HG03097 (cell line): ENCODE data around the gene RGS3.

Source experiments
- ATAC-seq: cut with Tn5 transposase; IDR thresholded peaks from one replicate; pipeline ENCODE4 v1.9.1; 2021; ENCODE audit not compliant: unreplicated experiment, low FRiP score

Gene RGS3

DNA sequence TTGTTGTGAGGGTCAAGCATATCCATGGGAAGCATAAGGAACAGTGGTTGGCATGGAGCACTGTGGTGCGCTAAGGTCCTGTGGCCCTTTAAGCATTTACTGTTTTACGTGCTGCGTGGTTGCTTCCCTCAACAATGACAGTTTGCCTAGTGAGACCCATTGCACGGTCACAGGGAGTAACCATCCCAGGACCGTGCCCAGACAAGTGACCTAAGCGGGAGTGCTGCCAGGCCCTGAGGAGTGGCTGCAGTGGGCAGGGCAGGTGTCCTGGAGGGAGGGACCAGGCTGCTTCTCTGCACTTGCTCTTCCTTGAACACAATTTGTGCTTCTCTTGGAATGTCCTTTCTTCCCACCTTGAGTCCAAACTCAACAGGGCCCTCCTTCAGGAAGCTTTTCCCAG lies 64.6 kb downstream of the RGS3 start:
- no peak for ATAC-seq

DNA sequence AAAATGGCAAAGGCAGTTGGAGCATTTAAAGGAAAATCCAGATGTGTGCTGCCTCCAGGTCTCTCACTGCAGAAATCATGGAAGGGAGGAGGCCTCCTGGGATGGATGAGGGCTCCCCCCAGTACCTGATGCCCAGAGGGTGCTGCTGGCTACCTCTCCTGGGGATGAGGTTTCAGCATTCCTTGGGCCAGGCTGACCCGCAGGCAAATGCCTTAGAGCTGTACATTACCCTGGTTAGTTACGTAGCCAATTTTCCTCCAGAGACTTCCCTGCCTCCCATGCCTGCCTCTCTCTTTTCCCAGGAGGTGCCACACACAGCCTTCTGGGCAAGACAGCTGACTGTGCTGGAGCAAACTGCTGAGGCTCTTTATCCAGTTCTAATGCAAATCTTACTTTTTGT lies 65.3 kb downstream of the RGS3 start:
- ATAC-seq, result no peak

GRCh38 chr9:113529336-113530009 lies 65.9 kb downstream of the RGS3 start:
- no peak for ATAC-seq

- no peak for ATAC-seq
These were observed 66.6 kb downstream of the RGS3 start for GRCh38 chr9:113530022-113530635.

GRCh38 chr9:113530942-113531341 lies 67.4 kb downstream of the RGS3 start:
- ATAC-seq, result no peak

GRCh38 chr9:113531919-113532808 lies 68.6 kb downstream of the RGS3 start:
- no peak for ATAC-seq

GRCh38 chr9:113532809-113533190 lies 69.3 kb downstream of the RGS3 start:
- no peak for ATAC-seq

DNA sequence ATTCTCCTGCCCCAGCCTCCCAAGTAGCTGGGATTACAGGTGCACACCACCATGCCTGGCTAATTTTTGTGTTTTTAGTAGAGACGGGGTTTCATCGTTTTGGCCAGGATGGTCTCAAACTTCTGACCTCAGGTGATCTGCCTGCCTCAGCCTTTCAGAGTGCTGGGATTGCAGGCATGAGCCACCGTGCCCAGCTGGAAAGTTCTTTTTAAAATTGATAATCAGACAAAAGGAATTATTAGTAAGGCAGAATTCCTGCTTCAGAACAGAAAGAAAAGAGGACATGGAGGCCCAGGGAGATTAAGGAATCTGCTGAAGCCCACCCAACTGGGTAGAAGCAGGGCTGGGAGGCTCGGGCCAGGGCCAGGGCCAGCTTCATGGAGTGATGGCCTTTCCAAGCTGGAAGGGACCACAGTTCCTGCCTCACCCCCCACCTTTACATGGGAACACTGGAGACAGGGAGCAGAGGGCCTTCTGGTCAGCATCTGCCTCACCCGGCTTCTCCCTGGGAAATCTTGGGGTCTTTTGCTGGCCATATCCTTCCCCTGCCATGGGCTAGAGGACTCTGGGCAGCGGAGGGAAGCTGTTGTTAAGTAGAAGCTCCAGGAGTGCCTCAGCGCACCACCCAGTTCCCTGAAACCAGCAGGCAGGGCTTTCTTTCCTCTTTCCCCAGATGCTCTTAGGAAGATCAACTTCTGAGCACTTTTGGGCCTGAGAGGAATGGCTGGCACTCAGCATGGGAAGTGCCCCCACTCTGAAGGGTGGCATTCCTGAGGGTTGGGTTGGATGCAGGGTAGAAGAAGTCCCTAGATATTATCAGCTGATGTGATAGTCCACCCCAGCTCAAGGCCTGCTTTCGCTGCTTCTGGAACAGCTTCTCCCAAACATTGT lies 70.1 kb downstream of the RGS3 start:
- ATAC-seq, result no peak

- no peak for ATAC-seq
These were observed 72.2 kb downstream of the RGS3 start for GRCh38 chr9:113535756-113536155.

DNA sequence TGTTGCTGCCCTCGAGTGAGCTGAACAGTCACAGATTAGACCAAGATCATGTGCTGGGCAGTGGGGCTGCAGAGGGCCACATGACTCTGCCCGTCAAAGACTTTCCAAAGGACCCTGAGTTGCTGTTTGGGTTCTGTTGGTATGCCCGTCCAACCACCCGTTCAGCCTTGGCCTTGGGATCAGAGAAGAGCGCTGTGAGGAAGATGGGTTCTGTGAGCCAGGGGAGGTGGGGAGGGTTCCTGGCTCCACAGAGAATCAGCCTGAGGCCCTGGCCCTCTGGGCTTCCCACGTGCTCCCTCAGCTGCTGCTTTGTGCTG lies 72.6 kb downstream of the RGS3 start:
- ATAC-seq, result no peak

DNA sequence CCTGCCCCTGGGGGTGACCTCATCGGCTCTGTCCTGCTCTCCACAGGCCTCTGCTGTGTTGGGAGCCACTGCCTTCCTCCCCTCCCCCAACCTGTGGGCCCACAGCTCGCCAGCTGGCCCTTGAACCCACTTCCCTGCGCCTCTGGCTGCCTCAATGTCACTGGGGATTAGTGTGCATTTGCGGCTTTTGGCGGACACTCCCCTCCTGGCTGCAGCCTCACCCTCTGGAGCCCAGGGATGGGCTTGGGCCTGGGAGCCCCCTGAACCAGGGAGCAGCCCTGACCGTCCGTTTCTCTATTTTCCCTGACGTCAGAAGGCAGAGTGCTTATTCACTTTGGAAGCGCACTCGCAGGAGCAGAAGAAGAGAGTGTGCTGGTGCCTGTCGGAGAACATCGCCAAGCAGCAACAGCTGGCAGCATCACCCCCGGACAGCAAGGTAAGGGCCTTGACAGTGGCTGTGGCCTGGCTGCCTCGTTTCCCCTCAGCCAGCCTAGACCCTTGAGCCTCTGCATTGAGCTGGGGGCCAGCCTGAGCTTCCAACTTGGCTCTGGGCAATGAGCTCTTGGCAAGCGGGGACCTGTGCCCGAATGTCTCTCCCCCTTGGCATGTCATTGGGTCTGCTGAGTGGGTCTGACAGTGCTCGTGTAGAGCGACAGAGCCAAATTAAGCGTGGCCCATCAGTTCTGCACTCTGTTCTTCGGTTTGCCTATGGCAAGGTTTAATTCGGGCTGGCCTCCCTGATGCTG lies 73.1 kb downstream of the RGS3 start:
- ATAC-seq, result no peak

DNA sequence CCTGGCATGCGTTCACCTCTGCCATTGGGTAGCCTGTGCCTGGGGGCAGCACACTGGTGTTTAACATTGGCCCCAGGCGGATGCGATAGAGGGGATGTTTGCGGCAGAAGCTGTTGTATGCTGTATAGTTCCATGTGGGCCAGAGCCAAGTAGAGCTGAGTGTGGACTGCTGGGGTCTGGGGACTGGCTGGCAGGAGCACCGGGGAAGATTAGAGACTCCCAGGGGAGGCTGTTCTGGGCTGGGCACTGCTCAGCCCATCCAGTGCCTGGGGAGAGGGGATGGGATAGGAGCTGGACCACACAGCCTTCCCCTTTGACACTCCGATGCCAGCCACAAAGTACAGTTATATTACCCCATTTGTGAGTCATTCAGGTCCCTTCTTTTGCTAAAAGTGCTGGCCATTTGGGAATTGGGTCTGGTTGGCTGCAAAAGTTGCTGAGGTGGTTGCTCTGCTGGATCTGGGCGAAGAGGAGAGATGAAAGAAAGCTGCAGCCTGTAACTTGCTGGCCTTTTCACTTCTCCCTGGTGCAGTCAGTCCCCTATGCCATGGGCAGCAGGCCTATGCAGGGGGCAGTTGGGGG lies 73.8 kb downstream of the RGS3 start:
- ATAC-seq, result no peak

DNA sequence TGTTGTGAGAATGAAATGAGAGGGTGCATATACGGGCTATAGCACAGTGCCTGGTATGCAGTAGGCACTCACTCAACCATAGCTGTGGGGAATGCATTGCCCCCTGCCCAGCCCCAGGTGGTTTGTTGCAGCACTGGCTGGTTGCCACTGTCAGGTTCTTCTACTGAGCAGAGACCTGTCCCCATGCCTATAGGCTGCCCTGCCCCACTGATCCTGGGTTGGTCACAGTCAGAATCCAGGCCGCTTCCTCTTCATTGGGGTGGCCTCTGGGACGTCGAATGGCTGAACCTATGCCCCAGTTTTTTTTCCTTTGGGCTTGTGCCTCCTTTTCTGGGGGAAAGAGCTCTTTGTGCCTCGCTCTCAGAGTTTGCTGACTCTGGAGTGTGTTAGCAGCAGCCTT lies 74.6 kb downstream of the RGS3 start:
- ATAC-seq, result no peak

DNA sequence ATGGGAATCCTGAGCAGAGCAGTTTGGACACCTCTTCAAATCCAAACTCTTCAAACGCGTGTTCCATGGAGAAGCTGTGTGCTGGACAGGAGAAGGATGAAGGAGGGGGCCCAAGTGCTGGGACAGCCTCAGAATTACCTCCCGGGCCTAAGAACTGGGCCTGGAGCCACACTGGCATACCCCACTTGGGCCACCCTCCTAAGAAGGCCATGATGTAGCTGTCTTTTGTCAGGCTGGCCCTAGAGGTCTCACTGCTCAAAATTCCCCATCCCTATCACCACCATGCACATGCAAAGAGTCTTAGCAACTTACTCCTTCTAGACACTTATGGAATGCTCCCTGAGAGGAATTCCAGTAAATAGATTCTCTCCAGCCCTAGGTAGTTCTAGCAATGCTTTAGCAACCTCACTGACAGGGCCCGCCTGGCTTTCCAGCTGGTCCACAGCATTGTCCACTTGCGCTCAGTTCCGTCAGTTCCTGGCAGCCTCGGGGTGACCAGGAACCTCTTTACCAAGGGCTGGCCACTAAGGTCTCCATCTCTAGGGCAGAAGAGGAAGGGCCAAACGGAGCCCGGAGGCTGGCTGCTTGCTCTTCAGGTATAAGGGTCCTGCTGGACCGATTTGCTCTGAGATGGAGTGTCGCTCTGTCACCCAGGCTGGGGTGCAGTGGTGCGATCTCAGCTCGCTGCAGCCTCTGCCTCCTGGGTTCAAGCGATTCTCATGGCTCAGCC lies 75.3 kb downstream of the RGS3 start:
- ATAC-seq, result no peak

DNA sequence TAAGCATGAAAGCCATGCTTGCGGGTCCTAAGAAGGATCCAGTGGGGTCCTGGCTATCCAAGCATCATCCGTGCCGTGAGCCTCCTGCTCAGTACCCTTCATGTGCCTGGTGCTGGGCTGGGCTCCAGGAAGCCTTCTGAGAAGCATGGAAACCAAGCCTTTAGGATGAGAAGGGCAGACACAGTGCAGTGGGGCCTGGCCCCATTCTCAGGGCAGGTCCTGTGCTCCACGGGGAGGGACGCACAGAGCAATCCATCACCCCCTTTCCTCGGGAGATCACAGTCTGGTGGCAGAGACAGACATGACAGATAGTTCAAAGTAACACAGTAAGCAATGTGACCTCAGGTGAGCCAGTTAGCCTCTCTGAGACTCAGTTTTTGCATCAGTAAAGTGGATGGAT lies 76.9 kb downstream of the RGS3 start:
- ATAC-seq, result no peak

DNA sequence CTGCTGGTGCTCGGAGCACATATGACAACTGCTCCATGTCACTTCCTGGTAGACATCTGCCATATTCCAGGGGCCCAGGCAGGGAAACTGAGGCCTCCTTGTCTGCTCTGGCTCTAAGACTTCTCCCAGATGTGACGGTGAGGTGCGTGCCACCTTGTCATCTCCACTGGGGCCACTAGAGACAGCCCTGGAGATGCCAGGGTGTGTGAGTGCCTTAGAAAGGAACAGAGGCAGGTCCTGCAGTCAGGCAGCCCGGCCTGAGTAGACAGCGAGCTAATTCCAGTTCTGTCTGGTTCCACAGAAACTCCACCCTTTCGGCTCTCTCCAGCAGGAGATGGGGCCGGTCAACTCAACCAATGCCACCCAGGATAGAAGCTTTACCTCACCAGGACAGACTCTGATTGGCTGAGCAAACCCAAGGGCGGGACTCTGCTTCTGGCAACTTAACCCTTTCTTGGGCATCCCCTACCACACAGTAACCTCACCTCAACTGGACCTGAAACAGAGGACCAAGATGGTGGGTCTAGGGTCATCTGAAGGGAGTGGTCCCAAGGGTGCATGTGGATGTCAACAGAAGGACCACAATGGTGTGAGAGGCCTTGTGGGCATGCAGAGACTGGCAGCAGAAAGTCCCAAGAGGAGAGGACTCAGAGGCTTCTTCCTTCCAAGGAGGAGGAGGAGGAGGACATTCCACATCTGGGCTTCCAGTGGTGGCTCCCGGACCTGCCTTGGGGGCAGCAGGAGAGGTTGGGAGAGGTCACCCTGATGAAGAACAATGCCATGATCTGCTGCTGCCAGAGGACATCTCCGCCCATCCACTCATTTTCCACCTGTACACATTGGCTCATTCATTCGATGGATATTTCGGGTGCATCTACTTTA lies 77.7 kb downstream of the RGS3 start:
- ATAC-seq, result no peak

- ATAC-seq, result no peak
These were observed 78.5 kb downstream of the RGS3 start for GRCh38 chr9:113542006-113542405.

GRCh38 chr9:113542741-113543140 lies 79.2 kb downstream of the RGS3 start:
- no peak for ATAC-seq
